Measurements from ENCODE around the gene AGAP1.
"Not testable (repeated sequence)": the region's sequence is repeated elsewhere in the genome, so short reads cannot be mapped to it uniquely, and the experiment has no call there.

AGAP1 gene

GRCh38 chr2:235940330-235940729 is 446.5 kb downstream of the AGAP1 start:
- H3K9me3 ChIP-seq (ENCODE audit: control insufficient read depth, low read length) = no peaks in the 10 kb centered on the region
- no peaks in the 10 kb centered on the region for H3K27me3 ChIP-seq (ENCODE audit: control insufficient read depth, insufficient read depth, low read length)
- H3K4me1 ChIP-seq (ENCODE audit: control insufficient read depth, insufficient read depth, low read length) = no peaks in the 10 kb centered on the region
- no peak overlapping the region for H3K4me3 ChIP-seq (ENCODE audit: low read length)
- H3K36me3 ChIP-seq (ENCODE audit: control insufficient read depth, insufficient read depth, low read length) = peaks cover 6% of the 10 kb centered on the region
- no peak overlapping the region for H3K9ac ChIP-seq (ENCODE audit: low read length)

GRCh38 chr2:235944591-235944990 is 450.7 kb downstream of the AGAP1 start:
- Histone ChIP-seq H3K27me3 (ENCODE audit: control insufficient read depth, insufficient read depth, low read length) (no peaks in the 10 kb centered on the region), H3K4me3 (ENCODE audit: low read length) (no peak overlapping the region), H3K9me3 (ENCODE audit: control insufficient read depth, low read length) (no peaks in the 10 kb centered on the region), H3K36me3 (ENCODE audit: control insufficient read depth, insufficient read depth, low read length) (no peaks in the 10 kb centered on the region), H3K4me1 (ENCODE audit: control insufficient read depth, insufficient read depth, low read length) (no peaks in the 10 kb centered on the region), H3K9ac (ENCODE audit: low read length) (no peak overlapping the region)

DNA sequence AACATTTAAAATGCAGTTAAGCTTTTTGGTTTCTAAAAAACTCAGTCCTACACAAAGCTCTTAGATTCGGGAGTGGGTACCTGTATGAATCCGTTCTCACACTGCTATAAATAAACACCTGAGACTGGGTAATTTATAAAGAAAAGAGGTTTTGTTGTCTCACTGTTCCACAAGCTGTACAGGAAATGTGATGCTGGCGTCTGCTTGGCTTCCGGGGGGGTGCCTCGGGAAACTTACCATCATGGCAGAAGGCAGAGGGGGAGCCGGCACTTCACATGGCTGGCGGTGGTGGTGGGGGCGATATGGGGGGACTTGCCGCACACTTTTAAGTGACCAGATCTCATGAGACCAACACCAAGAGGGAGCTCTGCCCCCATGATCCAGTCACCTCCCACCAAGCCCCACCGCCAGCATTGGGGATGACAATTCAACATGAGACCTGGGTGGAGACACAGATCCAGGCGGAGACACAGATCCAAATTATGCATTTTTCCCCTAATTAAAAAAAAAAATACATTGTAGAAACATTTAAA is 451.8 kb downstream of the AGAP1 start:
- no peaks in the 10 kb centered on the region for H3K9me3 ChIP-seq (ENCODE audit: control insufficient read depth, low read length)
- no peaks in the 10 kb centered on the region for H3K27me3 ChIP-seq (ENCODE audit: control insufficient read depth, insufficient read depth, low read length)
- no peak overlapping the region for H3K9ac ChIP-seq (ENCODE audit: low read length)
- no peaks in the 10 kb centered on the region for H3K36me3 ChIP-seq (ENCODE audit: control insufficient read depth, insufficient read depth, low read length)
- no peak overlapping the region for H3K4me3 ChIP-seq (ENCODE audit: low read length)
- H3K4me1 ChIP-seq (ENCODE audit: control insufficient read depth, insufficient read depth, low read length) = no peaks in the 10 kb centered on the region

- H3K9ac ChIP-seq (ENCODE audit: low read length) = no peak overlapping the region
- no peaks in the 10 kb centered on the region for H3K27me3 ChIP-seq (ENCODE audit: control insufficient read depth, insufficient read depth, low read length)
- H3K9me3 ChIP-seq (ENCODE audit: control insufficient read depth, low read length) = no peaks in the 10 kb centered on the region
Observed at GRCh38 chr2:235946590-235946989, 452.7 kb downstream of the AGAP1 start.

DNA sequence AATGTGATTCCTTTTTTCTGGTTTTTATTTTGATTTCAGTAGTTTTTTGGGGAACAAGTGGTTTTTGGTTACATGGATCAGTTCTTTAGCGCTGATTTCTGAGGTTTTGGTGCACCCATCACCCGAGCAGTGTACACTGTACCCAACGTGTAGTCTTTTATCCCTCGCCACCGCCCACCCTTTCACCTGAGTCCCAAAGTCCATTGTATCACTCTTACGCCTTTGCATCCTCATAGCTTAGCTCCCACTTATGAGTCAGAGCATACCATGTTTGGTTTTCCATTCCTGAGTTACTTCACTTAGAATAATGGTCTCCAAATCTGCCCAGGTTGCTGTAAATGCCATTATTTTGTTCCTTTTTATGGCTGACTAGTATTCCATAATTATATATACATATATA is 453.2 kb downstream of the AGAP1 start:
- H3K9ac ChIP-seq (ENCODE audit: low read length); H3K27me3 ChIP-seq (ENCODE audit: control insufficient read depth, insufficient read depth, low read length); H3K4me1 ChIP-seq (ENCODE audit: control insufficient read depth, insufficient read depth, low read length); H3K4me3 ChIP-seq (ENCODE audit: low read length); H3K36me3 ChIP-seq (ENCODE audit: control insufficient read depth, insufficient read depth, low read length); H3K9me3 ChIP-seq (ENCODE audit: control insufficient read depth, low read length): not testable (repeated sequence)

More at GRCh38 chr2:235946590-235946989, 452.7 kb downstream of the AGAP1 start:
- Histone ChIP-seq H3K4me1 (ENCODE audit: control insufficient read depth, insufficient read depth, low read length) (no peaks in the 10 kb centered on the region), H3K36me3 (ENCODE audit: control insufficient read depth, insufficient read depth, low read length) (no peaks in the 10 kb centered on the region), H3K4me3 (ENCODE audit: low read length) (no peak overlapping the region)

- Histone ChIP-seq H3K9ac (ENCODE audit: low read length) (no peak overlapping the region), H3K9me3 (ENCODE audit: control insufficient read depth, low read length) (no peaks in the 10 kb centered on the region), H3K27me3 (ENCODE audit: control insufficient read depth, insufficient read depth, low read length) (no peaks in the 10 kb centered on the region), H3K4me1 (ENCODE audit: control insufficient read depth, insufficient read depth, low read length) (no peaks in the 10 kb centered on the region), H3K36me3 (ENCODE audit: control insufficient read depth, insufficient read depth, low read length) (no peaks in the 10 kb centered on the region), H3K4me3 (ENCODE audit: low read length) (no peak overlapping the region)
Observed at GRCh38 chr2:235949567-235950472, 456.0 kb downstream of the AGAP1 start.

DNA sequence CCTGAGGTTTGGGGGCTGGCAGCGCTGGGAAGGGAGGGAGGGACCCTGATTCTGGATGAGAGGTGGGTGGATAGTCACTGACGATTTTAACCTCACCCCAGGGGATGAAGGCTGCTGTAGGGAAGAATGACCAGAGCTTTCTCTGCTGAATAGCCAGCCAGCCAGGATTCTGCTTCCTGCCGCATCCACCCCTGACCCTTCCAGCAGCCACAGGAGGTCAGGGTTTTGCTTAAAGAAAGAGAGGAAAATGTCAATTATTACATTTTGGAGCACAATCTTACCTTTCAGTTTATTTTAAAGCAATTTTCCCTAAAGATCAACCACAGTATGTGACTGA is 456.6 kb downstream of the AGAP1 start:
- Histone ChIP-seq H3K9ac (ENCODE audit: low read length) (no peak overlapping the region), H3K4me3 (ENCODE audit: low read length) (no peak overlapping the region), H3K27me3 (ENCODE audit: control insufficient read depth, insufficient read depth, low read length) (no peaks in the 10 kb centered on the region), H3K9me3 (ENCODE audit: control insufficient read depth, low read length) (no peaks in the 10 kb centered on the region), H3K4me1 (ENCODE audit: control insufficient read depth, insufficient read depth, low read length) (no peaks in the 10 kb centered on the region), H3K36me3 (ENCODE audit: control insufficient read depth, insufficient read depth, low read length) (no peaks in the 10 kb centered on the region)

DNA sequence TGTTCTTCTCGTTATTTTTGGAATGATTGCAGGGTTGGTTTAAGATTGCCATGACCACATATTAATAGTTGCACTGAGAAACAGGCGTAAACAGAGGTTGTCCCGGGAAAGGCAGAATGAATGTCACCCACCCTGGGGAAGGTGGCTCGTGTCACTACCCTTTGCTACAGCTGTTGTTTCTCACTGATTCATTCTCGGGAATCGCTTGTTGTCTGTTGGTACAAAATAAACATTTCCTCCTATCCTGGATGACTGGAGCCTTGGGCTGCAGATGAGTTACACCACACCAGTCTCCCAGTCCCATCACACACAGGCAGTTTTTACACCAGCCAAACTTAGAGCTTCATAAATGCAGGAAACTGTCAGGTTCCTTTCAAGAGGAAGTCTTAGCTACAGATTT is 457.6 kb downstream of the AGAP1 start:
- H3K4me3 ChIP-seq (ENCODE audit: low read length) = no peak overlapping the region
- no peaks in the 10 kb centered on the region for H3K4me1 ChIP-seq (ENCODE audit: control insufficient read depth, insufficient read depth, low read length)
- no peaks in the 10 kb centered on the region for H3K9me3 ChIP-seq (ENCODE audit: control insufficient read depth, low read length)
- no peaks in the 10 kb centered on the region for H3K36me3 ChIP-seq (ENCODE audit: control insufficient read depth, insufficient read depth, low read length)
- no peak overlapping the region for H3K9ac ChIP-seq (ENCODE audit: low read length)
- H3K27me3 ChIP-seq (ENCODE audit: control insufficient read depth, insufficient read depth, low read length) = no peaks in the 10 kb centered on the region

DNA sequence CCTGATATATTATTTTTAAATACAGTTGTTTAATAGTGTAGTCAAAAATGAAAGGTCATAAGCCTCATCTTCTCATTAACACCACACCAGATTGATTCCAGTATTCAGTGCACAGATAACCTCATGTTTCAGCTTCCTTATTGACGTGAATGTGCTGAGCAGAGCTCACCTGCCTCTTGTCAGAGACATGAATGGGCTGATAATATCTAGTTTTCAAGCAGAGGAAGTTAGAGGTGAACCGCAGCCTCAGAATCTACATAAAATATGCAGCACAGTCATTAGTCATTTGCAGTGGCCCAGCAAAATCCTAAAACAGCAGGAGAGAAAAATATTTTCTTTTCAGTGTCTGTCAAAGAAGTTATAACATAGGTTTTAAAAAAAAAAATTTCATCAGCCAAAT is 458.1 kb downstream of the AGAP1 start:
- H3K9me3 ChIP-seq (ENCODE audit: control insufficient read depth, low read length) = no peaks in the 10 kb centered on the region
- H3K36me3 ChIP-seq (ENCODE audit: control insufficient read depth, insufficient read depth, low read length) = no peaks in the 10 kb centered on the region
- H3K4me1 ChIP-seq (ENCODE audit: control insufficient read depth, insufficient read depth, low read length) = no peaks in the 10 kb centered on the region
- no peaks in the 10 kb centered on the region for H3K27me3 ChIP-seq (ENCODE audit: control insufficient read depth, insufficient read depth, low read length)
- H3K9ac ChIP-seq (ENCODE audit: low read length) = no peak overlapping the region
- no peak overlapping the region for H3K4me3 ChIP-seq (ENCODE audit: low read length)

GRCh38 chr2:235952714-235953113 is 458.9 kb downstream of the AGAP1 start:
- no peaks in the 10 kb centered on the region for H3K4me1 ChIP-seq (ENCODE audit: control insufficient read depth, insufficient read depth, low read length)
- H3K9ac ChIP-seq (ENCODE audit: low read length) = no peak overlapping the region
- no peak overlapping the region for H3K4me3 ChIP-seq (ENCODE audit: low read length)
- no peaks in the 10 kb centered on the region for H3K36me3 ChIP-seq (ENCODE audit: control insufficient read depth, insufficient read depth, low read length)
- no peaks in the 10 kb centered on the region for H3K9me3 ChIP-seq (ENCODE audit: control insufficient read depth, low read length)
- H3K27me3 ChIP-seq (ENCODE audit: control insufficient read depth, insufficient read depth, low read length) = no peaks in the 10 kb centered on the region

GRCh38 chr2:235954281-235954680 is 460.4 kb downstream of the AGAP1 start:
- H3K9me3 ChIP-seq (ENCODE audit: control insufficient read depth, low read length) = no peaks in the 10 kb centered on the region
- no peak overlapping the region for H3K9ac ChIP-seq (ENCODE audit: low read length)
- H3K4me1 ChIP-seq (ENCODE audit: control insufficient read depth, insufficient read depth, low read length) = no peaks in the 10 kb centered on the region
- H3K27me3 ChIP-seq (ENCODE audit: control insufficient read depth, insufficient read depth, low read length) = no peaks in the 10 kb centered on the region
- no peak overlapping the region for H3K4me3 ChIP-seq (ENCODE audit: low read length)
- H3K36me3 ChIP-seq (ENCODE audit: control insufficient read depth, insufficient read depth, low read length) = no peaks in the 10 kb centered on the region

DNA sequence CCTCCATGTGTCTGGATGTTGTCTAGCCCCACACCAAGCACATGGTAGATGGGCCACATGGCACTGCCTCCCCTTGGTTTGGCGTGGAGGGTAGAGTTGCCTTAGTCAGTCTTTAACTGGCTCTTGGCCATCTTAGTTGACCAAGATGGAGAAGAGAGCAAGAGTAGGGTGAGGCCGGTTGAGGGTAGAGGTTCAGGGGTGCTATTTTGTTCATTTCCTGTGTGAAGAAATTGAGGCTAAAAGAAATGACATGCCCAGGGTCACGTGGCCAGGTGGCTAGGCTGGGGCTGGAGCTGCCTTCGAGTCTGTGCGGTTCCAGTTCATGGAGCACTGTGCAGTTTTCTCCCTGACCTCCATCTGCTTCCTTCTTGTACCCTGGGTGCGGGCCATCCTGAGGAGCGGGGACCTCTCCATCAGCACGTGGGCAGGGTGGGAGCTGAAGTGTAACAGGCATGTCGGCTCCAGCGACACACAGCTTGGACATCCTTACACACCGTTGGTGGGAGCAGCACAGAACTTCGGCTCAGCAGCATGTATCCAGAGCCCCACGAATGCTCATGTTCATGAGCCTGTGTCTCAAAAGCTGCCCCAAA is 461.1 kb downstream of the AGAP1 start:
- Histone ChIP-seq H3K4me1 (ENCODE audit: control insufficient read depth, insufficient read depth, low read length) (no peaks in the 10 kb centered on the region), H3K36me3 (ENCODE audit: control insufficient read depth, insufficient read depth, low read length) (no peaks in the 10 kb centered on the region), H3K4me3 (ENCODE audit: low read length) (no peak overlapping the region), H3K27me3 (ENCODE audit: control insufficient read depth, insufficient read depth, low read length) (no peaks in the 10 kb centered on the region), H3K9me3 (ENCODE audit: control insufficient read depth, low read length) (no peaks in the 10 kb centered on the region), H3K9ac (ENCODE audit: low read length) (no peak overlapping the region)

Data from mucosa of stomach (tissue), 1 donor.